T follicular helper cell (primary cell): ENCODE measurements around the gene NDE1.
"Not testable (repeated sequence)": the region's sequence is repeated elsewhere in the genome, so short reads cannot be mapped to it uniquely, and the experiment has no call there.

Experiments used
- DNase-seq: peaks from one replicate; pipeline ENCODE4 v3.0.0-alpha.2; 2020; ENCODE audit warnings: low read depth

NDE1 gene

DNA sequence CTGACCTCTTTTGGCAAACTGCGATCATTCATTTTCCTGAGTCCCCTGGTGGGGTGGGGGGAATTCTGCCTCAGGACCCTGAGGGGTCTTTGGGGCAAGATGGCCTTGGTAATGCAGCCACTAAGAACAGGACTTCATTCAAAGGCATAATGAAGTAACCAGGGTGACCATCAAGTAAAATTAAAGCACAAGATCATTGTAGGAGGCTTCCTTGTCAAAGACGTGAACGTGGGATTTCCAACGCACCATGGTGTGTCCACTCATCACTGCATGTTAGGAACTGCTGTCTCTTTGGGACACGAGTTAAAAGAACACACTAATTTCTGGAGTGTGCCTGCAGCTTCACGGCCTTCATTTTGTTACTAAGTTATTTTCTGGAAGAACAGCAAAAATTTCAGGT is 51.3 kb downstream of the NDE1 start:
- DNase-seq, result no peak

DNA sequence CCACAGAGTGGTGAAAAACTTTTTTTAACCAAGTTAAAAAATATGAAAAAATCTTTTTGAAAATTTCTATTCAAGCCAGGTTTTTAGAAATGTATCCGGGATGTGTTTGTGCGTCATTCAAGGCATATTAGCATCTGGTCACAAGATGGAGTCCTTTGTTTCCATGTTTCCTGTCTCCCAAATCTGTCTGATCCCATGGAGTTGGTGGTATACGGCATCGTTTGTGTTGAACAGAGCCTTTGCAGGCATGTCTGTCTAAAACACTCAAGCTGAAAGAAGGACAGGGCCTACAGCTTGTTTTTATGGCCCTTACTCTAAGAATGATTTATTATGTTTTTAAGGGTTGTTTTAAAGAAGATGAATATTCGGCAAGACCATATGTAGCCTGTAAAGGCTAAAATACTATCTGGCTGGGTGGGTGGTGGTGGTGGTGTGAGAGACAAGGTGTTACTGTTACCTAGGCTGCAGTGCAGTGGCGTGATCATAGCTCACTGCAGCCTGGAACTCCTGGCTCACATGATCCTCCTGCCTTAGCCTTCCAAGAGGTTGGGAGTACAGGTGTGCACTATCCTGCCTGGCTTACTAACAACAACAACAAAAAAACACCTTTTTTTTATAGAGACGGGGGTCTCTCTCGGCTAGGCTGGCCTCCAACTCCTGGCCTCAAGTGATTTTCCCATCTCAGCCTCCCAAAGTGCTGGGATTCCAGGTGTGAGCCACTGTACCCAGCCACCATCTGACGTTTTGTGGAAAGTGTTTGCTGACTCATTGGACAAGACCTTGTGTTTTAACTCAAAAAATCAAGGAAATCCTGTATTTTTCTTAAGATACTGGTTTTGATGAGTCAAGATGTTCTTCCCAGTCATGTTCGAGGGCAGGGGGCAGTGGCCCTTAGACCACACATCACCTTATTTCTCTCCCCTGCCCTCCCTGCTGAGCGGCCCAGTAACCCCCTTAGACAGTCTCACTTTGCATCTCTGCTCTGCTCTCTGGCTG is 52.2 kb downstream of the NDE1 start:
- DNase-seq, result no peak

DNA sequence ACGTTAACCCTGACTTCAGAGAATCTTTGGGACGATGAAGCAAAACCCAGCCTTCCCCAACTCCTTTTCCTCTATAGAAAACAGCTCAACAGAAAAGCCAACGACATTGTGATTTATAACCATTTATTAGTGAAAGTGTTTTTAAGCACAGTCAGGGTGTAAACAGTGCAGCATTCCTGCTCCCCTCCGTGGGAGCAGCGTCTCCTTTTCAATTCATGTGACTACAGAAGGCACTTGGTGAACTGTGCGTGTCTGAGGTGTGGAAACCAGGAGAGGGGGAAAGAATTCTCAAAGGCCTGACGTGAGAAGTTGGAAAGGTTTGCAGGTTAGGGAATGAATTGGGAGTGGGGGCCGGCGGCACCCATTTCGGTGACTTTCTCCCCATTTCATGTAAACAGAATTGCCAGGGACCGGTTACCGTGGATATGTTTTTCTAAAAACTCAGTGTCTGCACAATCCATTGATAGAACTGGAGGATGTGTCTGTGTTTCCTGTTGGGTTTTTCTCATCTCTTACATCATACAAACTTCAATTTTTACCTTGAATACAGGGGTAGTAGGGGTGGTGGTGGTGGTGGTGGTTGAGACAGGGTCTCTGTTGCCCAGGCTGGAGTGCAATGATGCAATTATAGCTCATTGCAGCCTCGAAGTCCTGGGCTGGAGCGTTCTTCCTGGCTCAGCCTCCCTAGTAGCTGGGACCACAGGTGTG is 53.1 kb downstream of the NDE1 start:
- no peak for DNase-seq

- DNase-seq, result peak; percentile 59
Measured at GRCh38 chr16:15704545-15704987, 54.5 kb downstream of the NDE1 start.

GRCh38 chr16:15705064-15705565 is 55.1 kb downstream of the NDE1 start:
- DNase-seq, result no peak

DNA sequence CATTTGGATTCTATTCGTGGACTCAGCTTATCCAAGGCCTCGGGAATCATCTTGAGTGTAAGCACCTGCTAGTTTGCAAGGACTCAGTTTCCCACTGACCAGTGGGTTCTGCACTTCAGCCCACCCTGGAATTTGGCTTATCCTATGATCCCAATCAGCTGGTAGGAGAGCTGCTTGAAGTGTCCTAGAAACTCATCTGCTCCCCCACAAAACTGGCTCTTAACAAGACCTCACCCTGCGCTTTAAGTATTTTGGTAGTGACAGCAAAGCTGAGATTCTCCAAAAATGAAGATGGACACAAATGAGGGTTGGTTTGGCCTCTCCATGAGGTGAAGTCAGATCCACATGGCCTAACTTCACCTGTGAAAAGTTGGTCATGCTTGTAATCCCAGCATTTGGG is 57.3 kb downstream of the NDE1 start:
- DNase-seq, result no peak

DNA sequence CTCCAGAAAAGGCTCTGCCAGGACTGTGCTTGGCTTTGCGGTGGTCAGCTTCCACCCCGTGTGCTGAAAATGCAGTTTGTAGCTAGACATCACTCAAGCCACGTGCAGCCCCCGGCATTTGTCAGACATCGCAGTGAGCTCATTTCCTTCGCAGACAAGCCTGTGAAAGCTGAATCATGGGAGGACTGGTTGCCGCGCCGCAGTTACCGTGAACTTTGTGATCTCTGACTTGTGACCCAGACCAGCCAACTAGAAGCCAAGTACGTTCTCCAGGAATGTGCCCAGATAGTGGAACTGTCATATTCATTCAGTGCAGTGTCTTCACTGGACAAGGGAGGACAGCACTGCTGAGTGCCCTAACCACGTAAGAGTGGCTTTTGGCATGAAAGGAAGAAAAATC is 58.1 kb downstream of the NDE1 start:
- no peak for DNase-seq

GRCh38 chr16:15708997-15709396 is 59.0 kb downstream of the NDE1 start:
- DNase-seq, result no peak

- no peak for DNase-seq
Measured at GRCh38 chr16:15714393-15715172, 64.5 kb downstream of the NDE1 start.

- DNase-seq, result no peak
Measured at GRCh38 chr16:15715221-15715620, 65.2 kb downstream of the NDE1 start.

- no peak for DNase-seq
Measured at GRCh38 chr16:15716694-15717447, 66.8 kb downstream of the NDE1 start.

DNA sequence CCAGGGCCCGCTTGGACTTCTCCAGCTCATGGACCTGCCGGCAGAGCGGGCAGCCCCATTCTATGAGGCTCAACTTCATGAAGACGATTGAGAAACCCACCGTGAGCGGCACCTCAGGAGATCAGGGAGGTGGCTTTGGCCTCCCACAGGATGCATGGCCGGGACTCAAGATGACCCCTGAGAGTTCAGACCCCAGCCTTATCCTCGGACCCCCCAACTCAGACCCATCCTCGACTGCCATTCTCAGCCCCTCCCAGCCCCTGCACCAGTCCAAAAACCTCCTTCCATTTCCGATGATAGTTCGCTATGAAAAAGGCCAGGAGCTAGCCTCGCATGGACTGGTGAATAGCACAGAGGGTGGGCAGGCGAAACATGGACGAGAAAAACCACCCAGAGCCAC is 71.0 kb downstream of the NDE1 start:
- DNase-seq, result no peak

DNA sequence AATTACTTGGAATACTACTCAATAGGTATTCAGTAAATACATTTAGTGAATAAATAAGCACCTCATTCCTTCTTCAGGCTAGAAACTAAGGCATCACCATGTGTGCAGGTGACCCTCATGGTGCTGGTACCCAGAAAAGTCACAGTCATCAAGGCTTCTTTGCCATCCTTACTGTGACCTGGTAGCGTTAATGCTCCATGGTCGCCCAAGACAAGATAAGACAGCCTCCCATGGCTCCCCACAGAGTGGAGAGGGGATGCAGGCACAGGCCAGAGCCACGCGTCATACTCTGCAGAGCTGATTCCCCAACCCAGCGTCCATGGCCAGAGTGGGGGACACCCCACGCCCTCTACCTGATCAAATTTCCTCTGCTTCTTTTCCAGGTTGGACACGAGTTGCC is 73.8 kb downstream of the NDE1 start:
- no peak for DNase-seq

DNA sequence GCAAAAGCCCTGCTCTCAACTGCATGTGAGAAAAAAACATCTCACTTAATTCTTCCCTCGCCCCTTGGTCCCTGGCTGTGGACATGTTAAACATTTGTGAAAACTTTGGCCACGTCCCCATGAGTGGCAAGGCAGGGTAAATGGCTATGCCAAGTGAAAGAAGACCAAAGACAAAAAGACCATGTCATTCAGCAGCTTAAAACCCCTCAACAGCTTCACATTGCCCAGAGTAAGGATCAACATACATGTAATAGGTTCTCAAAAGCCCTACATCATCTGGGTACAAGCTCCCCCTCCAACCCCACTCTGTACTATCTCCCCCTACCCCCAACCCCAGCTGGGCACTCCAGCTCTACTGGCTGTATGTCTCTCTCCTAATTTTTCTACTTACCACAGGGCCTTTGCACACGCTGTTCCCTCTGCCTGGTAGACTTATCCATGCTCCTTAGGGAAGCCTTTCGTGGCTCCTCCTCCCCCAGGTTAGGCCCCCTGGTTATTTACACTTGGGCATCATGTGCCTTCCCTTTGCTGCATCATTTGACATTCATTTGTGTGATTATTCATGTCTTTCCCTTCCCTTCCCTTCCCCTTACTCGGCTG is 75.7 kb downstream of the NDE1 start:
- no peak for DNase-seq

DNA sequence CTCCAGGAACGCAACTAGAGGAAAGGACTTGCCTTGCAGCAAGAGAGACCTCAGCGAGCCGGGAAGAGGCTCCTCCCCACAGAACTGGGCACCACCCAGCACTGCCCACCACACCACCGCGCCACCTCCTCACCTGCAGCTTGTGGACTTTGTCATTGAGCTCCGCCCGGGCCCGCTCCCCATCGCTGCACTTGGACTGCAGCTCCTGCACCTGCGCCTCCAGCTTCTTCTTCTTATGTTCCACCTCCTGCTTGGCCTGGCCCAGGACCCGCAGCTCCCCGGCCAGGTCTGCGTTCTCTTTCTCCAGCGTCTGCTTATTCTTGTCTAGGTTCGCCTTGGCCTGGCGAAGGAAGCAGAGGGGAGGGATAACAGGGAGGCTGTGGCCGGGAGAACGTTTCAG is 76.7 kb downstream of the NDE1 start:
- no peak for DNase-seq

DNA sequence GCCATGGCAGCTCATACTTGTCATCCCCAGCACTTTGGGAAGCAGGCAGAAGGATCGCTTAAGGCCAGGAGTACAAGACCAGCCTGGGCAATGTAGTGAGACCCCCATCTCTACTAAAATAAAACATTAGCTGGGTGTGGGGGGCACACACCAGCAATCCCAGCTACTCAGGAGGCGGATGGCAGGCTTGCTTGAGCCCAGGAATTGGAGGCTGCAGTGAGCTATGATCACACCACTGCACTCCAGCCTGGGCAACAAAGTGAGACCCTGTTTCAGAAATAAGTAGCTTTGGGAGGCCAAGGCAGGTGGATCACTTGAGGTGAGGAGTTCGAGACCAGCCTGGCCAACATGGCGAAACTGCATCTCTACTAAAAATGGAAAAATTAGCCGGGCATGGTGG is 77.7 kb downstream of the NDE1 start:
- not testable (repeated sequence) for DNase-seq

- no peak for DNase-seq
Measured at GRCh38 chr16:15729152-15729551, 79.1 kb downstream of the NDE1 start.

DNA sequence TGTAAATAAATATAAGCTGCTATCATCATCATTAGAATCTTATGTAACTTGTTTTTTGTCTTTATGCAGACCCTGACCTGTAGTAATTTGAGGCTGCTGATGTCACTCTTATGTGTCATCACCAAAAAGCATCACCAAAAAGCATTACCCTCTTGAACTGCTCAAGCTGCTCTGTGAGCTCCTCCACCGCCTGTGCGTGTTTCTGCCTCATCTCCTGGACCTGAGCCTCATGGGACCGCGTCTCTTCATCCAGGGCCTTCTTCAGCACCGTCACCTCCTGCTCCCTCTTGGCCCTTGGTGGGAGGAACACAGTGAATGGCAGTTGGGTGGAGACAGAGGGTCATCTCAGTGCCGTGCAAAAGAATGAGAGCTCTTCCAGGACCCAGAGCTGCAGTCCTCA is 82.4 kb downstream of the NDE1 start:
- no peak for DNase-seq

GRCh38 chr16:15735610-15736009 is 85.6 kb downstream of the NDE1 start:
- no peak for DNase-seq

- no peak for DNase-seq
Measured at GRCh38 chr16:15736529-15736928, 86.5 kb downstream of the NDE1 start.

DNA sequence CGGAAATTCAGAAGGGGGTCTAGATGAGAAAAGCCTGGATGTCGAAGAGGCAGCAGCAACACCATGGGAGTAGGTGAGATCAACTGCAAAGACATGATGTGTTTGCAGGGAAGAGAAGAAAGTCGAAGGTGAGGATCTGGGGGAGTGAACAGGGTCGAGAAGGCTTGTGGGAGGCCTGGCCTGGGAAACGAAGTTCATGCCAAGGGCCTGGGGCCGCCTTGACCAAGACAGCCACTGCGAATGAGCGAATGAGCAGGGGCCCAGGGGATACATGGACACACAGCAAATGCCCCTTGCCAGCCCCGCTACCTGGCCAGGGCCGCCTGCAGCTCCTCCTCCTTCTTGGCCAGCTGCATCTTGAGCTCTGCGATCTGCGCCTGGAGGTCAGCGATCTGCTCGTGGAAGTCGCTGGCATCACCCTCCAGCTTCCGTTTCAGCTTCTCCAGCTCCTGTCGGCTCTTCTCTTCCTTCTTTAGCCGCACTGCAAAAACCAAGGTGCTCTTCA is 87.1 kb downstream of the NDE1 start:
- no peak for DNase-seq
